B cell (primary cell): Measurements from ENCODE around the gene SRSF10. TPM values are rescaled to one million over a fixed set of nuclear protein-coding genes. Genes with fewer than 3 reads are reported as not detected.

ENCODE experiments used
- ATAC-seq: fragments of 200-7000 bp; cut with Tn5 transposase; one replicate; pipeline ENCODE4 v1.10.0; 2021; ENCODE audit warnings: low read depth, mild to moderate bottlenecking, moderate number of reproducible peaks, moderate library complexity
- CTCF ChIA-PET: fragments of 350-600 bp; sonication (Branson Sonifier 250); formaldehyde crosslinking; loops from one replicate; lab custom pipeline; 2021; ENCODE audit warnings: antibody characterized with exemption, inconsistent platforms; lab: Charles Lee
- POLR2A ChIA-PET: fragments of 350-600 bp; sonication (Branson Sonifier 250); formaldehyde crosslinking; loops from one replicate; lab custom pipeline; 2021; ENCODE audit warnings: antibody characterized with exemption; lab: Charles Lee
- DNase-seq: peaks from one replicate; pipeline ENCODE4 v3.0.0; 2013
- H2AFZ ChIP-seq: 2 replicates; pipeline ENCODE4 v1.6.1; 2012; ENCODE audit warnings: mild to moderate bottlenecking, low read depth, low read length; ENCODE audit not compliant: insufficient read depth, poor library complexity, severe bottlenecking
- H3K27ac ChIP-seq, 2 donors: 1 replicate in 1 of 2; 2 replicates in 1 of 2; pipeline ENCODE4 v1.5.1; 2012 to 2013; ENCODE audit warnings: low read length in 2 of 2, mild to moderate bottlenecking in 2 of 2, moderate library complexity in 1 of 2
- H3K27me3 ChIP-seq, 4 experiments: fragments of 200-600 bp in 1 of 4; sonication (generic) in 1 of 4; replicated peaks in 1 of 4; 1 replicate in 2 of 4; 2 replicates in 2 of 4; pipeline versions ENCODE4 v1.6.1 to v1.7.0; 2013 to 2016; ENCODE audit warnings: low read length in 3 of 4, mild to moderate bottlenecking in 2 of 4, mixed read lengths in 1 of 4, moderate library complexity in 1 of 4; ENCODE audit not compliant: insufficient read depth in 4 of 4, control insufficient read depth in 3 of 4; ENCODE audit errors: control extremely low read depth in 1 of 4
- H3K36me3 ChIP-seq, 2 experiments: replicated peaks in 1 of 2; 1 replicate in 1 of 2; 2 replicates in 1 of 2; pipeline versions ENCODE4 v1.6.1 to v1.7.1; 2013; ENCODE audit warnings: low read length in 1 of 2; ENCODE audit not compliant: insufficient read depth in 2 of 2, control insufficient read depth in 1 of 2; ENCODE audit errors: control extremely low read depth in 1 of 2, extremely low read depth in 1 of 2
- H3K4me1 ChIP-seq, 2 donors: fragments of 200-600 bp in 1 of 2; sonication (generic) in 1 of 2; 1 replicate in 1 of 2; 2 replicates in 1 of 2; pipeline versions ENCODE4 v1.5.1 to v1.6.1; 2013 to 2017; ENCODE audit warnings: low read length in 2 of 2; ENCODE audit not compliant: control insufficient read depth in 2 of 2, insufficient read depth in 2 of 2
- H3K4me2 ChIP-seq: replicated peaks from 2 replicates; pipeline ENCODE3; 2012; ENCODE audit warnings: mild to moderate bottlenecking, low read depth, low read length; ENCODE audit not compliant: poor library complexity, severe bottlenecking
- H3K4me3 ChIP-seq, 5 experiments: fragments of 200-600 bp in 1 of 5; sonication (generic) in 1 of 5; 1 replicate in 3 of 5; 2 replicates in 2 of 5; pipeline versions ENCODE4 v1.5.1 to v1.7.0; 2011 to 2016; ENCODE audit warnings: low read length in 4 of 5, mild to moderate bottlenecking in 4 of 5, low read depth in 2 of 5, control low read depth in 1 of 5, moderate library complexity in 1 of 5; ENCODE audit not compliant: insufficient read depth in 1 of 5; ENCODE audit errors: control extremely low read depth in 1 of 5, extremely low read depth in 1 of 5
- H3K79me2 ChIP-seq: fragments of 200-600 bp; sonication (generic); one replicate; pipeline ENCODE4 v1.6.0; 2016; ENCODE audit warnings: low read length; ENCODE audit not compliant: control insufficient read depth, insufficient read depth
- H3K9ac ChIP-seq: fragments of 200-600 bp; sonication (generic); 2 replicates; pipeline ENCODE4 v1.6.1; 2017; ENCODE audit warnings: mild to moderate bottlenecking, low read length, moderate library complexity
- H3K9me3 ChIP-seq, 3 donors: one replicate each; pipeline versions ENCODE4 v1.6.1 to v1.7.1; 2013; ENCODE audit warnings: low read length in 2 of 3; ENCODE audit not compliant: control insufficient read depth in 2 of 3, insufficient read depth in 1 of 3; ENCODE audit errors: control extremely low read depth in 1 of 3
- H4K20me1 ChIP-seq: 2 replicates; pipeline ENCODE4 v1.6.0; 2012; ENCODE audit warnings: mild to moderate bottlenecking, low read length; ENCODE audit not compliant: insufficient read depth, control insufficient read depth, poor library complexity, severe bottlenecking
- H3K27ac Mint-ChIP-seq: one replicate; pipeline ENCODE4 v1.8.0; 2021; ENCODE audit warnings: mixed read lengths
- H3K27me3 Mint-ChIP-seq: one replicate; pipeline ENCODE4 v1.8.0; 2021; ENCODE audit warnings: mixed read lengths
- H3K4me1 Mint-ChIP-seq: one replicate; pipeline ENCODE4 v1.8.0; 2021; ENCODE audit warnings: mixed read lengths
- H3K4me3 Mint-ChIP-seq: one replicate; pipeline ENCODE4 v1.8.0; 2021; ENCODE audit warnings: mixed read lengths
- H3K9me3 Mint-ChIP-seq: one replicate; pipeline ENCODE4 v1.8.0; 2022; ENCODE audit warnings: mixed read lengths; ENCODE audit not compliant: insufficient read depth
- CTCF ChIP-seq: fragments of 200-600 bp; IDR thresholded peaks from one replicate; pipeline ENCODE4 v1.8.0; 2022; ENCODE audit warnings: antibody characterized with exemption, mild to moderate bottlenecking
- EZH2 ChIP-seq: IDR thresholded peaks from 2 replicates; pipeline ENCODE4 v1.6.1; 2012; ENCODE audit warnings: borderline replicate concordance, low read depth, mild to moderate bottlenecking, moderate library complexity, low read length; ENCODE audit not compliant: insufficient read depth, poor library complexity, severe bottlenecking
- WGBS: methylation state at CpG from one replicate; pipeline ENCODE4 v1.1.5; 2013; ENCODE audit warnings: missing lambda C conversion rate; ENCODE audit not compliant: insufficient coverage; 5-methylcytosine and 5-hydroxymethylcytosine counted together
- intact Hi-C: fragments of 100-400 bp; cut with micrococcal nuclease; formaldehyde crosslinking; loops from one replicate; pipeline ENCODE4 v1.10.0; 2022
- polyA plus RNA-seq: library from polyadenylated mRNA; depleted of rRNA; stranded (reverse); fragments of >200 nt; gene quantifications from 2 replicates; pipeline ENCODE4 v1.2.3, GENCODE V29; 2012
- total RNA-seq, 2 donors: library from RNA; stranded (reverse); fragments of 120-200 nt in 1 of 2; gene quantifications; 1 replicate in 1 of 2; 2 replicates in 1 of 2; pipeline versions ENCODE4 v1.2.3 to v1.2.4, GENCODE V29; 2013 to 2022

SRSF10 gene
- total and polyA plus RNA-seq, 2 donors (not counting 1 experiment from before 2014, with no cell fraction given), result 98.6 to 213 TPM

GRCh38 chr1:24004132-24004531 lies 24.0 kb upstream of the SRSF10 start:
- H3K79me2 ChIP-seq, result no peaks in the 10 kb centered on the region
- H3K4me1 ChIP-seq, result no peaks in the 10 kb centered on the region
- H3K9me3 Mint-ChIP-seq, result no peaks in the 10 kb centered on the region
- peaks cover 10% of the 10 kb centered on the region for H3K4me1 Mint-ChIP-seq
- H3K27me3 Mint-ChIP-seq, result peaks cover 6% of the 10 kb centered on the region
- WGBS, result 90% methylated on average over 5 of the region's 5 CpGs
- ChIA-PET CTCF (interaction anchor here (0.5 to 1.2 kb wide), 3 partner anchors 8 to 24 kb away, joined by 3 read pairs; partner anchors contain the start of gene SRSF10), POLR2A (no interaction called here)
- H3K36me3 ChIP-seq, result no peaks in the 10 kb centered on the region
- H4K20me1 ChIP-seq, result no peaks in the 10 kb centered on the region
- no peak overlapping the region for H2AFZ ChIP-seq
- H3K9me3 ChIP-seq, result no peaks in the 10 kb centered on the region
- no peak overlapping the region for H3K9ac ChIP-seq
- DNase-seq, result no peak
- no peak overlapping the region for H3K4me3 ChIP-seq
- H3K4me2 ChIP-seq, result no peak overlapping the region
- no peak for ATAC-seq
- intact Hi-C loops, result no loop called here
- TF ChIP-seq CTCF (no peak), EZH2 (no peak)
- H3K27me3 ChIP-seq, result no peaks in the 10 kb centered on the region
- H3K27ac Mint-ChIP-seq, result no peak overlapping the region
- no peak overlapping the region for H3K4me3 Mint-ChIP-seq
- no peak overlapping the region for H3K27ac ChIP-seq

GRCh38 chr1:24003331-24003972 lies 23.3 kb upstream of the SRSF10 start:
- intact Hi-C loops, result no loop called here
- DNase-seq (no peak), ATAC-seq (peak; percentile 70)
- H3K9ac ChIP-seq, result no peak overlapping the region
- H3K9me3 ChIP-seq, result no peaks in the 10 kb centered on the region
- no peak overlapping the region for H3K4me3 ChIP-seq
- POLR2A ChIA-PET, result interaction anchor here (0.5 kb wide), 1 partner anchor 1952 kb away, joined by 3 read pairs; no protein-coding TSS in a partner anchor
- peaks cover 10% of the 10 kb centered on the region for H3K4me1 Mint-ChIP-seq
- H3K27me3 ChIP-seq, result no peaks in the 10 kb centered on the region
- no peak overlapping the region for H2AFZ ChIP-seq
- no peaks in the 10 kb centered on the region for H3K79me2 ChIP-seq
- H3K27ac ChIP-seq, result no peak overlapping the region
- no peak overlapping the region for H3K4me3 Mint-ChIP-seq
- no peaks in the 10 kb centered on the region for H3K4me1 ChIP-seq
- CTCF ChIA-PET, result interaction anchor here (1.0 to 1.2 kb wide), 3 partner anchors 21 to 193 kb away, joined by 3 to 5 read pairs (median 3); partner anchors contain the start of gene SRSF10
- WGBS, result 21% methylated on average over 3 of the region's 4 CpGs
- H3K4me2 ChIP-seq, result no peak overlapping the region
- no peak overlapping the region for H3K27ac Mint-ChIP-seq
- H4K20me1 ChIP-seq, result no peaks in the 10 kb centered on the region
- TF ChIP-seq EZH2 (no peak), CTCF (no peak)
- H3K27me3 Mint-ChIP-seq, result peaks cover 6% of the 10 kb centered on the region
- H3K36me3 ChIP-seq, result no peaks in the 10 kb centered on the region
- no peaks in the 10 kb centered on the region for H3K9me3 Mint-ChIP-seq
